ENCODE measurements around the gene GARIN3.

- no peak for TF ChIP-seq CTCF (conservative IDR thresholded peaks at IDR 0.05 in 1 of 2, IDR thresholded peaks at IDR 0.05 in 1 of 2; ENCODE audit: extremely low read depth in 1 of 2, insufficient read depth in 1 of 2, low read depth in 1 of 2, low read length in 2 of 2)
- no peak for TF ChIP-seq EZH2 (IDR thresholded peaks at IDR 0.05; ENCODE audit: borderline replicate concordance, low read length)
These were observed 31.0 kb upstream of the GARIN3 start for GRCh38 chr5:157197086-157197485.

Measured in mammary epithelial cell (primary cell).